ENCODE measurements around the gene COPB2.

COPB2 gene

DNA sequence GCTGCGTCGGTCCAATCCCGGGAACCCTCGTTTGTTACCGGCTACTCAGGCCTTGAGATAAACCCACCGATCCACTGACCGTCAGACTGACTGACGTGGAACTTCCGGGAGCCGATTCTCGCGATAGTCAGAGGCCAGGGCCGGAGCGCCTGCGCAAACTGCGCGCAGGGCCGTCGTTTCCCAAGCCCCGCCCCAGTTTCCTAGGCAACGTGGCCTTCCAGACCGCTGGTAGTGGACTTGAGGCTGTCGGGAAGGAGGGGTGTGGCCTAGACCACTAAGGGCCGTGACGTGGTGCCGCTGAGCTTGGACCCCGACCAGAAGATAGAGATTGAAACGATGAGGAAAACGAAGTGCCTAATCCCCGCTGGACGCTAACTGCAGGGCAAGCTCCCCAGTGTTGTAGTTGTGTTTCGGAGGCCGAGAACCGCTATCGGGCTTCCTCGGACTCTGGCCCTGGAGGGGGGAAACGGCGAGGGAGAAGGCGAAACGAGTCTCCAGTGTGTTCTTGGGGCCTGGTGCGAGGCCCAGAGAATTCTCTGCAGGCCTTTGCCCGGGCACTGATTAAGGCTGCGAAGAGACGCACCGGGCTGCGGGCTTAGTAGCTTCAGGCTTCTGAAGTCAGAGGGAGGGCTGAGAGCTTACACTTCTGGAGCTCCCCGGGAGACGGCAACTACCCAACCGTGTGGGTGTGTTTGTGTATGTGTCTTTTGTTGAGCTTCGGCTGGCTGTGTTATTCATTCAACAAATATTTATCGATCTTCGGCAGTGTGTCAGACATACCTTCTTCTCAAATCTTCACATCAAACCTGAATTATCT is at the start of gene COPB2:
Gene COPB2 (minus strand): TSS at position 96 of the 817 bp plus-strand sequence. CDS start 97 bp downstream, outside the sequence.
- ATAC-seq (replicated peaks) = peak; percentile 97 to 98

DNA sequence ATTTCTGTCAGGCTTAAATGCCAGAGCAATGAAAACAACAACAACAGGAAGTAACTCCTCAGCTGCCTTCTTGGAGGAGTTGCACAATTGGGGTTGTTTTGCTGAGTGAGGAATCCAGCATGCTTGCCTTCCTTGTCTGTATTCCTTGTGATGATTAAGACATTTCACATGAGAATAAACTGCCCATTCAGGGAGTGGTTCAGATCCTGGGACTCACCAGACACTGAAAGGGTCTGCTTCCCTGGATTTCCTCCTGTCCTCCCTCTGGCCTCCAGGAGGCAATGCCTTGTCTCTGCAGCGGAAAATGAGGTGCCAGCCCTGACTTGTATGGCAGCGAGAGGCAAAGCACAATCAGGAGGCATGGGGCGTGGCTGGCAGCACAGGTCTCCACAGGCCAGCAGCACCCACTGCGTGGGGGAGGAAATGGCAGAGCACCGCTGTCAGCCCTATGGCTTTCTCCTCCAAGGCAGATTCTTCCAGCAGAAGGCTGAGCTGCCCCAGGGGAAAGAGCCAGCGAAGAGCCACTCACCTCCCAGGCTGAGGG is 45.4 kb upstream of the COPB2 start:
- Mint-ChIP-seq H3K4me3 (no peak overlapping the region), H3K4me1 (no peaks in the 10 kb centered on the region), H3K27ac (no peak overlapping the region), H3K27me3 (no peaks in the 10 kb centered on the region), H3K9me3 (no peaks in the 10 kb centered on the region), H3K36me3 (peaks cover 3 to 18% of the 10 kb centered on the region in 2 donors)
- no peak for ATAC-seq (replicated peaks)
- no peak for DNase-seq

More for the DNA sequence above, at the start of gene COPB2:
- Mint-ChIP-seq H3K36me3 (peaks cover 4 to 6% of the 10 kb centered on the region in 2 donors), H3K4me1 (peaks cover 8 to 25% of the 10 kb centered on the region in 2 donors), H3K27me3 (no peaks in the 10 kb centered on the region), H3K9me3 (no peaks in the 10 kb centered on the region), H3K4me3 (peak within 1 kb of the TSS; percentile 86 to 89), H3K27ac (peak within 1 kb of the TSS; percentile 92)
- peak; percentile 98 for DNase-seq

DNA sequence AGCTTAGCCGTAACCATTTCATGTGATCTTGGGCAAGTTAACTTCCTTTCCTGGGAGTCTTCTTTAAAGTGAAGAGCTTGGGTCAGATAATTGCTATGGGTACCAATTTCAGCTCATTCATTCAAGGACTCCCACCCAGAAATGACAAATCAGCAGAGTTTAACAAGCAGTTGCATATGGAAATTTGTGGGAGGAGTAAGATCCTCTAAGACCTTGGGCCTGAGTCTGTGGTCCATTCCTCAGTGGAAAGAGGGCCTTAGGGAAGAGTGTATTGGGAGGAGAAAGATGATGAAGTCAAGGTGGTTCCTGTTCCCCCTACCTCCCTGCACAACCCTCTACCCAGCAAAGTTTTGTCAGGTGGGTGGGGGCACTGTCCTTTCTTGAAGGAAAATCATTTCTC is 44.8 kb upstream of the COPB2 start:
- H3K27ac Mint-ChIP-seq = no peak overlapping the region
- ATAC-seq (replicated peaks) (no peak), DNase-seq (no peak)
- H3K4me3 Mint-ChIP-seq = no peak overlapping the region
- no peaks in the 10 kb centered on the region for H3K27me3 Mint-ChIP-seq
- H3K36me3 Mint-ChIP-seq = peaks cover 3 to 18% of the 10 kb centered on the region in 2 donors
- no peaks in the 10 kb centered on the region for H3K9me3 Mint-ChIP-seq
- H3K4me1 Mint-ChIP-seq = no peaks in the 10 kb centered on the region

DNA sequence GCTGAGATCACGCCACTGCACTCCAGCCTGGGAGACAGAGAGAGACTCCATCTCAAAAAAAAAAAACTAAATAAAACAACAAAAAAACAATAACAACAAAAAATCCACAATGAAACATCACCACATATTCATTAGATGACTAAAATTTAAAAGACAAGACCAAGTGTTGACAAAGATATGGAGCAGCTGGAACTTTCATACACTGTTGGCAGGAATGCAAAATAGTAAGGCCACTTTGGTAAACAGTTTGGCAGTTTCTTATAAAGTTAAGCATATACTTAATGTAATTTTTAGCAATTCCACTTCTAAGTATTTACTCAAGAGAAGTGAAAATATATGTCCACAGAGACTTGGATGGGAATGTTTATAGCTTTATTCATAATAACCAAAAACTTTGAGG is 43.6 kb upstream of the COPB2 start:
- Mint-ChIP-seq H3K27me3 (no peaks in the 10 kb centered on the region), H3K36me3 (peaks cover 3 to 18% of the 10 kb centered on the region in 2 donors), H3K4me3 (no peak overlapping the region), H3K4me1 (no peaks in the 10 kb centered on the region), H3K27ac (no peak overlapping the region), H3K9me3 (no peaks in the 10 kb centered on the region)
- ATAC-seq (replicated peaks) (no peak), DNase-seq (no peak)

DNA sequence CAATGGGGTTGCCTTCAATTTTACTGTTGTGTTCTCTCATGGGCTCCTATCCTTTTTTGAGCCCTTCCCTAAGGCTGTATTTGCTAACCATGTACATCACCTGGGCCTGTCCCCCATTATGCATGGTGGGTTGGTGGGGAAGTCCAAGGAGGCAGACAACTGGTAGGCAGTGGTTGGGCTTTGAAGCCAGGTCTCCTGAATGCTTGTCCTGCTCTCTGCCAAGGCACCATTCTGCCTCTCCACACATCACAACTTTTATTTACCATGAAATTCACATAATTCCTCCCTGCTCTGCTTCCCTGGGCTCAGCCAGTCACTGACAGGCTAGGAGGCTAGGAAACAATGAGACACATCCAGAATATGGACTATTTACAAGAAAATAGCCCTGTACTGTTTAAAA is 41.0 kb upstream of the COPB2 start:
- Mint-ChIP-seq H3K27me3 (no peaks in the 10 kb centered on the region), H3K27ac (no peak overlapping the region), H3K9me3 (no peaks in the 10 kb centered on the region), H3K36me3 (peaks cover 0 to 14% of the 10 kb centered on the region in 2 donors), H3K4me3 (no peak overlapping the region), H3K4me1 (peaks cover 3 to 6% of the 10 kb centered on the region in 2 donors)
- no peak for DNase-seq
- ATAC-seq (replicated peaks) = peak in 1 of 2 donors; percentile 68

DNA sequence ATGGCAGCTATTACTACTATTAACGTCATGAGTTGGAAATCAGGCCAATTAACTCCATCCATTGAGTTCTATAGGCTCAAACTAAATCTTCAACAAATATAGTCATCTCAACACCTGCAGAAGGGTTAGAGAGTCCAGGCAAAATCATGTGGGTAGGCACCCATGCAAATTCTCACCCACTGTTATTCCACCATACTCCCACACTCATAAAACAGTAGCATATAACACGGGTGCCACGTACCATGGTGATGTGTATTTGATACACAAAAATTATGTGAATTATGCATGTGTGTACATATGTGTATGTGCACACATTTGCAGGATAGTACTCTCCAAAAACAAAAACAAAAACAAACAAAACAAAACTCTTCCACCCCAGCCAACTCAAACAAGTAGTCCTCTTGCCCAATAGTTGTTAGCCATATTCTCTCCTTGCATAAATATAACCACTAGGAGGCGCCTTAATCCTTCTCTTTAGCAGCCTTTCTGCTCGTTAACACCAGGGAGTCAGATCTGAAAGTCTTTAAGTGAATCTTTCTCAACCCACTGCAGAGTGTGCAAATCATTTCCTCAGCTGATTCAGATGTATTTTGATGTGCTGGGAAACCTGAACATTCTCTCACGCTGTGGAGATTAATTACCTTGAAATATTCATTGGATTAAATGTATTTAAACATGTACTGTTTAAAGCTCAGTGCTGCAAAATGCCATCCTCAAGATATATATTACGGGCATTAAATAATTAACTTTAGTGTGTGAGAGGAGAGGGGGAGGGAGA is 38.0 kb upstream of the COPB2 start:
- H3K27ac Mint-ChIP-seq = no peak overlapping the region
- peaks cover 7 to 20% of the 10 kb centered on the region in 2 donors for H3K36me3 Mint-ChIP-seq

DNA sequence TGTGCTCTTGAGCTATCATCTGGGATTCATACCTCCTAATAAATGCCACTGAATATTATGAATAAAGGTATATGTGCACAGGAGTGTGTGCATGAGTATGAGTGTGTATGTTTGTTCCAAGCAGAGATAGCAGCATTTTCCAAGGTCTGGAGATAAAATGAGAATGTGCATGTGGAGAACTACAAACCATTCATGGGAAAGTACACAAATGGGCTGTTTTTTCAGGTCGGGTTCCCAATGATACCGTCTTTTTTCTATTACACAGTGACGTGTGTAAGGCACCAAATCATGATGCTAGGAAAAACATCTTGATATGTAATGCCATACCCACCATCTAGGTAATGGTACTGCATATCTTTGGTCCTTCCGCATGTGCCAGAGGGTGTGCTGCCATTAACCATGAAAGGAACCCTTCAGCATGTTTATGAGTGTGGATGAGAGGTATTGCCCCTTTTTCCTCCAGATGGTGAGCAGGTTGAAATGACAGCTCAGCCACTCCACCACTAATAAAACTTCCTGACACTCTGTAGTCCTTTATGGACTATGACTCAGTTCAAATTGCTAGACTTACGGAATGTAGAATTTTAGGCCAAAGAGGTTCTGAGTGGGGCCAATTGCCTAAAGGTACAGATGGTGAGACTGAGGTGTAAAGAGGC is 36.4 kb upstream of the COPB2 start:
- Mint-ChIP-seq H3K4me3 (no peak overlapping the region), H3K27ac (no peak overlapping the region), H3K4me1 (peaks cover 3 to 6% of the 10 kb centered on the region in 2 donors), H3K27me3 (no peaks in the 10 kb centered on the region), H3K36me3 (peaks cover 7 to 20% of the 10 kb centered on the region in 2 donors), H3K9me3 (no peaks in the 10 kb centered on the region)
- ATAC-seq (replicated peaks) (no peak), DNase-seq (no peak)

More for the DNA sequence above, 38.0 kb upstream of the COPB2 start:
- H3K4me1 Mint-ChIP-seq = peaks cover 3 to 6% of the 10 kb centered on the region in 2 donors
- H3K4me3 Mint-ChIP-seq = no peak overlapping the region
- ATAC-seq (replicated peaks) (peak; percentile 81 to 82), DNase-seq (no peak)
- H3K27me3 Mint-ChIP-seq = no peaks in the 10 kb centered on the region
- H3K9me3 Mint-ChIP-seq = no peaks in the 10 kb centered on the region

DNA sequence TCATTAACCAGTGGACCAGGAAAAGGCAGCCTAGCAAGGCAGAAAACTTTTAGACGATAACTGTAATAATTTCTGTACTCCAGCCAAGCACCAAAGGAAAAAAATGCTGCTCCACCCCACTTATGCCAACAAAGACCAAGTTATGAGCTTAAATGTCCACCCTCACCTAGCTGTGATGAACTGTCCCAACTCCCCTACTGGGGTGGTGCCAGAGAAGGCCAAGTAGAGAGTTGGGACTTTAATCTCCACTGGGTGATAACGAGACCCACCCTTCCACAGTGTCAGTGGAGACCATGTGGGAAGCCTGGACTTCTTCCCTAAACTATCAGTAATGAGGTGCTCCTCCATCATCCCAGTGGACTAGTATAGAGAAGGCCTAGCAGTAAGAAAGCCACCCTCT is 33.8 kb upstream of the COPB2 start:
- no peak for DNase-seq
- H3K27ac Mint-ChIP-seq = no peak overlapping the region
- H3K4me3 Mint-ChIP-seq = no peak overlapping the region
- no peak for ATAC-seq (replicated peaks)
- H3K36me3 Mint-ChIP-seq = peaks cover 11 to 17% of the 10 kb centered on the region in 2 donors
- no peaks in the 10 kb centered on the region for H3K27me3 Mint-ChIP-seq
- H3K9me3 Mint-ChIP-seq = peaks cover 0 to 2% of the 10 kb centered on the region in 2 donors
- H3K4me1 Mint-ChIP-seq = peaks cover 3 to 6% of the 10 kb centered on the region in 2 donors

DNA sequence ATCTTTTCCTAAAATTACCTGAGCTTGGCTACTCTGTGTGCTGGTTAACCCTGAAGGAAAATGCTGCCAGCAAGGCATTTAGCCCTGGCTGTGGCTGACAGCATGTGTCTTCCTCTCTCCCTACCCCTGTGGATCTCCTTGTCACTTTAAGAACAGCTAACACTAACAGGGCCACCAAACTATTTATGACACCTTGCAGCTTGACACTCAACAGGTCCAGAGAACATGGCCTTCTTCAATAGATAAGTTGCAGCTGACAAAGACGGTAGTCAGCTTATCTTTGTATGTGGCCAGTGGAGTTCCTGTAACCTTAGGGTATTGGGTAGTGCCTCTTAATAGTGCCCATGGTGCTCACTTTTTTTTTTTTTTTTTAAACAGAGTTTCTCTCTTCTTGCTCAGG is 32.0 kb upstream of the COPB2 start:
- Mint-ChIP-seq H3K4me3 (no peak overlapping the region), H3K9me3 (peaks cover 11 to 12% of the 10 kb centered on the region in 2 donors), H3K4me1 (no peaks in the 10 kb centered on the region), H3K27me3 (no peaks in the 10 kb centered on the region), H3K36me3 (peaks cover 14 to 25% of the 10 kb centered on the region in 2 donors), H3K27ac (no peak overlapping the region)
- no peak for ATAC-seq (replicated peaks)
- no peak for DNase-seq

DNA sequence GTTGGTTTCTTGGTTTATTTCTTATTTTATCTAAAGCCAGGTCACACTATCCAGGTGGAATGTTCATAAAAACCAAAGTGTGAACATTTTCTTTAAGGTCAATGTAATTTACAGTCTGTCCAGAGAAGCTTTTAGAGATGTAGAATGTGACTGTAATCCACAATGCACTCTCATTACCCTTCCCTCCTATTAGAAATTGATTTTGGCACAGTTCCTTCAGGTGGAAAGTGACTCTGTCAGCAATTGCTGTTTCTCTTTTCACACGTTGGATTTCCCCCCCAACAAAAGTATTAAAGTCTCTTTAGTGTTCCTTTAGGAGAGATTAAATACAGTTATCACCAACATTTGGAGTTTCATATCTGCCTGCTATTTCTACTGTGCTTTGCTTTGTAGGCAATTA is 31.6 kb upstream of the COPB2 start:
- DNase-seq (no peak), ATAC-seq (replicated peaks) (no peak)
- no peaks in the 10 kb centered on the region for H3K27me3 Mint-ChIP-seq
- H3K4me1 Mint-ChIP-seq = no peaks in the 10 kb centered on the region
- H3K27ac Mint-ChIP-seq = no peak overlapping the region
- H3K36me3 Mint-ChIP-seq = peaks cover 15 to 29% of the 10 kb centered on the region in 2 donors
- no peak overlapping the region for H3K4me3 Mint-ChIP-seq
- peaks cover 13 to 16% of the 10 kb centered on the region in 2 donors for H3K9me3 Mint-ChIP-seq

DNA sequence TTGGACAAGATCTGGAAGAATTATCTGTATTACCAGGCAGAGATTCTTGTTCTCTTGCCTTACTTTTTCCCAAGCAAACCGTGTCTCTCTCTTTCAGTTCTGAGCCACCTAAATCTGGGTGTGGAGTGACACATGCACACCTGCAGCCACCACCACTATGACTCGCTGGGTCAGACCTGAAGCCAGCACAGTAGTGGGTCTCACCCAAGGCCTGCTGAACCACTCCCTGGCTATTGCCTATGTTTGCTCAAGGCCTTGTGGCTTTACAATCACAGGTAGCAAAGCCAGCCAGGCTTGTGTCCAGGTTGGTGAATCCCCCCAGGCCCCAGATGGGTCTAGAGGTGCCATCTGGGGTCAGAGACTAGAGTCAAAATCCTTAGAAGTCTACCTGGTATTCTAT is 28.7 kb upstream of the COPB2 start:
- Mint-ChIP-seq H3K4me3 (no peak overlapping the region), H3K9me3 (peaks cover 31 to 39% of the 10 kb centered on the region in 2 donors)

DNA sequence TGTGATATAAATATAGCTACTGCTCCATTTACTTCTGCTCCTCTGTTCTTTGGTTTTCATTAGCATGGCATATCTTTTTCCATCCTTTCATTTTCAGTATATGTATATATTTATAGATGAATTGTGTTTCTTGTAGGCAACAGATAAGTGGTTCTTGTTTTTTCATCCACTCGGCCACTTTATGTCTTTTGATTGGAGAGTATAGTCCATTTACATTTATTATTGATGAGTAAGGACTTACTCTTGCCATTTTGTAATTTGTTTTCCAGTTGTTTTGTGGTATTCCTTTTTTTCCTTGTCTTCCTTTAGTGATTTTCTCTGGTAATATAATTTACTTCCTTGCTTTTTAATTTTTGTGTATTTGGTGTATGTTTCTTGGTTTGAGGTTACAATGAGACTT is 26.8 kb upstream of the COPB2 start:
- Mint-ChIP-seq H3K4me1 (no peaks in the 10 kb centered on the region), H3K4me3 (no peak overlapping the region), H3K27ac (no peak overlapping the region), H3K9me3 (peaks cover 41 to 54% of the 10 kb centered on the region in 2 donors), H3K36me3 (peaks cover 22 to 46% of the 10 kb centered on the region in 2 donors), H3K27me3 (no peaks in the 10 kb centered on the region)
- DNase-seq (no peak), ATAC-seq (replicated peaks) (no peak)

More for the DNA sequence above, 28.7 kb upstream of the COPB2 start:
- Mint-ChIP-seq H3K27ac (no peak overlapping the region), H3K36me3 (peaks cover 20 to 39% of the 10 kb centered on the region in 2 donors), H3K4me1 (no peaks in the 10 kb centered on the region), H3K27me3 (no peaks in the 10 kb centered on the region)
- DNase-seq (no peak), ATAC-seq (replicated peaks) (no peak)

DNA sequence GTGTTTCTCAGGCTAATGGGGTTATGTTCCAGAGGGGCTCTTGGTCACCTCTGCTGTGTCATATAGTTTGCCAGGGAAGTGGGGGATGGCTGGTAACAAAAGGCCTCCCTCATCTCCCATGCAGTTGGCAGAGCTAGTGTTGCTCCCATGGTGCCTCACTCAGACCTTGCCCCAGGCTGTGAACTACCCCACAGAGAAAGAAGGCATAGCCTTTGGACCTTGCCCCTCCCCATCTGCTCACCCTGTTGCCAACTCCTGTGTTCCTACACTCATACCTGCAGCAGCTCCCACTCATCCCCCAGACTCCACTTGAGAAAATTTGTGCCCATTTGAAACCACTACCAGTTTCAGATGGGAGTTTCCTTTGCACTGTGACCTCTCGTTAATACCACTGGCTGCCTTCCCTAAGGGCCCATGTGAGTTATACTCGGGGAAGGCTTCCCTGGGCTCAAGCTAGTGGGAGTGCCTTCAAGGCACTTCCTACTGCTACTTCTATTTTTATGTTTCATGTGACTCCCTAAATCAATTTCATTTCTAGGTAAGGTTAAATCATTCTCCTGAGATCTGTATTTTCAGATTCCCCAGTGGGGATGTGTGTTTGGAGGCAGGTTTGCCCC is 25.3 kb upstream of the COPB2 start:
- H3K27ac Mint-ChIP-seq = no peak overlapping the region
- ATAC-seq (replicated peaks) = no peak

More for the DNA sequence above, 25.3 kb upstream of the COPB2 start:
- Mint-ChIP-seq H3K9me3 (peaks cover 46 to 57% of the 10 kb centered on the region in 2 donors), H3K36me3 (peaks cover 22 to 46% of the 10 kb centered on the region in 2 donors), H3K27me3 (no peaks in the 10 kb centered on the region), H3K4me1 (no peaks in the 10 kb centered on the region), H3K4me3 (no peak overlapping the region)
- no peak for DNase-seq

Data from stimulated activated naive B cell treated with anti-CD40 and anti-IgM and Interleukin-4, amounts not matched to agents 10 μg/mL and 1 μg/mL and 100 μg/mL, for 72 hours (primary cell).